Fibroblast of mammary gland (primary cell): ENCODE measurements around the gene VARS2.

Source experiments
- DNase-seq: peaks from one replicate; pipeline ENCODE4 v3.0.0-alpha.2; 2010; ENCODE audit warnings: low read depth
- H3K4me3 ChIP-seq: 2 replicates; pipeline ENCODE4 v1.5.1; 2011; ENCODE audit warnings: low read depth, mild to moderate bottlenecking, low read length, moderate library complexity; ENCODE audit not compliant: control insufficient read depth
- CTCF ChIP-seq: conservative IDR thresholded peaks from 2 replicates; pipeline ENCODE4 v1.5.1; 2011; ENCODE audit warnings: low read depth, low read length, inconsistent platforms; ENCODE audit not compliant: control insufficient read depth, insufficient read depth

Gene VARS2

GRCh38 chr6:30951907-30952469 lies 38.0 kb downstream of the VARS2 start:
- TF ChIP-seq CTCF = no peak
- H3K4me3 ChIP-seq = no peak overlapping the region
- DNase-seq = no peak

GRCh38 chr6:30954631-30955366 lies 40.8 kb downstream of the VARS2 start:
- DNase-seq = no peak
- TF ChIP-seq CTCF = no peak
- H3K4me3 ChIP-seq = peak overlapping the region; percentile 31

- no peak for TF ChIP-seq CTCF
- H3K4me3 ChIP-seq = peak overlapping the region; percentile 31
- DNase-seq = no peak
Observed at GRCh38 chr6:30955367-30956042, 41.5 kb downstream of the VARS2 start.

GRCh38 chr6:30957716-30958115 lies 43.7 kb downstream of the VARS2 start:
- no peak for DNase-seq
- H3K4me3 ChIP-seq = no peak overlapping the region
- TF ChIP-seq CTCF = no peak

- no peak for DNase-seq
- no peak for TF ChIP-seq CTCF
- H3K4me3 ChIP-seq = no peak overlapping the region
Observed at GRCh38 chr6:30960907-30961673, 47.1 kb downstream of the VARS2 start.

- no peak for TF ChIP-seq CTCF
- no peak overlapping the region for H3K4me3 ChIP-seq
- no peak for DNase-seq
Observed at GRCh38 chr6:30962716-30963115, 48.7 kb downstream of the VARS2 start.
